Sigmoid colon (tissue), 7 donors: ENCODE results near the gene CDC5L. TPM values are rescaled to one million over a fixed set of nuclear protein-coding genes. Genes with fewer than 3 reads are reported as not detected.
"Not testable (repeated sequence)": the region's sequence is repeated elsewhere in the genome, so short reads cannot be mapped to it uniquely, and the experiment has no call there.

Source experiments
- DNase-seq: peaks from one replicate; pipeline ENCODE4 v3.0.0-alpha.2; 2019
- H3K27ac ChIP-seq, 4 donors: fragments of 200-600 bp; sonication (generic); one replicate each; pipeline ENCODE4 v1.5.1; 2016 to 2019; ENCODE audit warnings: mild to moderate bottlenecking in 1 of 4
- H3K27me3 ChIP-seq, 3 donors: fragments of 200-600 bp; sonication (generic); one replicate each; pipeline ENCODE4 v1.5.1; 2019; ENCODE audit warnings: mild to moderate bottlenecking in 1 of 3
- H3K36me3 ChIP-seq, 4 donors: fragments of 200-600 bp; sonication (generic); one replicate each; pipeline ENCODE4 v1.5.1; 2016 to 2019
- H3K4me1 ChIP-seq, 4 donors: fragments of 200-600 bp; sonication (generic); one replicate each; pipeline ENCODE4 v1.5.1; 2017 to 2019
- H3K4me3 ChIP-seq, 4 donors: fragments of 200-600 bp; sonication (generic); one replicate each; pipeline ENCODE4 v1.5.1; 2017 to 2019; ENCODE audit warnings: mild to moderate bottlenecking in 2 of 4, moderate library complexity in 1 of 4
- H3K9me3 ChIP-seq, 4 donors: fragments of 200-600 bp in 3 of 4; sonication (generic) in 3 of 4; one replicate each; pipeline versions ENCODE4 v1.5.1 to v1.6.1; 2013 to 2019
- EP300 ChIP-seq, 4 donors: sonication (generic); formaldehyde crosslinking; IDR thresholded peaks; one replicate each; pipeline ENCODE4 v1.6.1; 2017; ENCODE audit warnings: antibody characterized with exemption in 4 of 4
- POLR2A ChIP-seq, 2 donors: fragments of 450-650 bp; IDR thresholded peaks; one replicate each; pipeline ENCODE4 v1.6.1; 2016; ENCODE audit warnings: antibody characterized with exemption in 2 of 2, mild to moderate bottlenecking in 2 of 2, moderate library complexity in 2 of 2
- POLR2AphosphoS5 ChIP-seq, 4 donors: sonication (generic); formaldehyde crosslinking; IDR thresholded peaks; one replicate each; pipeline ENCODE4 v1.6.1; 2017; ENCODE audit warnings: antibody characterized with exemption in 4 of 4
- WGBS, 2 donors: extraction: QIAGEN DNeasy Blood & Tissue Kit; methylation state at CpG; one replicate each; pipeline ENCODE4 v1.1.7; 2013; 5-methylcytosine and 5-hydroxymethylcytosine counted together
- intact Hi-C: fragments of 100-400 bp; cut with DNase I; formaldehyde crosslinking; loops from one replicate; pipeline ENCODE4 v1.15.1; 2023
- polyA plus RNA-seq, 3 donors: library from polyadenylated mRNA; stranded (reverse); fragments of 200-250 nt; gene quantifications; one replicate each; pipeline ENCODE4 v1.2.3, GENCODE V29; 2013
- total RNA-seq, 4 donors: library from RNA; depleted of rRNA; stranded (reverse); fragments of >200 nt; gene quantifications; one replicate each; pipeline ENCODE4 v1.1.0, GENCODE V29; 2016
- TF ChIP-seq, protein P1 (sequence below), 4 experiments: fragments of 450-650 bp in 3 of 4; fragments of 200-600 bp in 1 of 4; IDR thresholded peaks; one replicate each; pipeline ENCODE4 v1.5.1; 2016 to 2019; ENCODE audit warnings: antibody characterized with exemption in 4 of 4, mild to moderate bottlenecking in 3 of 4, moderate library complexity in 2 of 4
- donor health status: healthy with polysubstance abuse.
- donor health status: Bipolar disorder and iron deficiency.
- donor health status: healthy.

Gene CDC5L
- total and polyA plus RNA-seq, 7 donors: 6.6 to 24.6 (median 18.0) TPM

DNA sequence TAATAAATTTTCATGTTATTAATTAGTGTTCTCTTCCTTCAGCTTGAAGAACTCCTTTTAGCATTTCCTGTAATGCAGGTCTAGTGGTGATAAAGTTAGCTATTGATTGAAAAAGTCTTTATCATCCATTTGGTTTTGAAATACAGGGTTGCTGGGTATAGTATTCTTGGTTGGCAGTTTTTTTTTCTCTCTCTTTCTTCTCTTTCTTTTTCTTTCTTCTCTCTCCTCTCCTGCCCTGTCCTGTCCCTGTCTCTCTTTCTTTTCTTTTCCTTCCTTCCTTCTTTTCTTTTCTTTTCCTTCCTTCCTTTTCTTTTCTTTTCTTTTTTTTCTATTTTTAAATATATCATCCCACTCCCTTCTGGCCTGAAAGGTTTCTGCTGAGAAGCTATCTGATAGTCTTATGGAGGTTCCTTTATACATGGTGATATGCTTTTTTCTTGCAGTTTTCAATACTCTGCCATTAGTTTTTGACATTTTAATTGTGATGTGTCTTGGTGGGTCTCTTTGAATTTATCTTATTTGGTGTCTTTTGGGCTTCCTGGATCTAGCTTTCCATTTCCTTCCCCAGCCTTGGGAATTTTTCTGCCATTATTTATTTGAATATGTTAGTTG is 55.4 kb downstream of the CDC5L start:
- intact Hi-C loops: no loop called here
- TF ChIP-seq, protein P1, sequence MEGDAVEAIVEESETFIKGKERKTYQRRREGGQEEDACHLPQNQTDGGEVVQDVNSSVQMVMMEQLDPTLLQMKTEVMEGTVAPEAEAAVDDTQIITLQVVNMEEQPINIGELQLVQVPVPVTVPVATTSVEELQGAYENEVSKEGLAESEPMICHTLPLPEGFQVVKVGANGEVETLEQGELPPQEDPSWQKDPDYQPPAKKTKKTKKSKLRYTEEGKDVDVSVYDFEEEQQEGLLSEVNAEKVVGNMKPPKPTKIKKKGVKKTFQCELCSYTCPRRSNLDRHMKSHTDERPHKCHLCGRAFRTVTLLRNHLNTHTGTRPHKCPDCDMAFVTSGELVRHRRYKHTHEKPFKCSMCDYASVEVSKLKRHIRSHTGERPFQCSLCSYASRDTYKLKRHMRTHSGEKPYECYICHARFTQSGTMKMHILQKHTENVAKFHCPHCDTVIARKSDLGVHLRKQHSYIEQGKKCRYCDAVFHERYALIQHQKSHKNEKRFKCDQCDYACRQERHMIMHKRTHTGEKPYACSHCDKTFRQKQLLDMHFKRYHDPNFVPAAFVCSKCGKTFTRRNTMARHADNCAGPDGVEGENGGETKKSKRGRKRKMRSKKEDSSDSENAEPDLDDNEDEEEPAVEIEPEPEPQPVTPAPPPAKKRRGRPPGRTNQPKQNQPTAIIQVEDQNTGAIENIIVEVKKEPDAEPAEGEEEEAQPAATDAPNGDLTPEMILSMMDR (IDR thresholded peaks at IDR 0.05): no peak
- TF ChIP-seq EP300 (IDR thresholded peaks at IDR 0.05) (no peak), POLR2A (IDR thresholded peaks at IDR 0.05) (no peak), POLR2AphosphoS5 (IDR thresholded peaks at IDR 0.05) (no peak)
- Histone ChIP-seq H3K36me3 (peaks cover 0 to 35% (median 16%) of the 10 kb centered on the region in 4 donors), H3K27ac (no peak overlapping the region), H3K27me3 (no peaks in the 10 kb centered on the region), H3K4me1 (no peaks in the 10 kb centered on the region), H3K4me3 (no peak overlapping the region), H3K9me3 (peaks cover 0 to 4% (median 0%) of the 10 kb centered on the region in 4 donors)
- no peak for DNase-seq

GRCh38 chr6:44444853-44445252 is 57.3 kb downstream of the CDC5L start:
- no peak for DNase-seq
- H3K4me1 ChIP-seq: no peaks in the 10 kb centered on the region
- peaks cover 0 to 4% (median 0%) of the 10 kb centered on the region in 4 donors for H3K9me3 ChIP-seq
- H3K27ac ChIP-seq: no peak overlapping the region
- WGBS, 2 donors: 79 to 96% methylated on average over 1 of the region's 1 CpG
- TF ChIP-seq POLR2A (IDR thresholded peaks at IDR 0.05) (no peak), POLR2AphosphoS5 (IDR thresholded peaks at IDR 0.05) (no peak), EP300 (IDR thresholded peaks at IDR 0.05) (no peak)
- TF ChIP-seq, protein P1 (IDR thresholded peaks at IDR 0.05): no peak
- no peaks in the 10 kb centered on the region for H3K27me3 ChIP-seq
- intact Hi-C loops: no loop called here
- no peak overlapping the region for H3K4me3 ChIP-seq
- peaks cover 0 to 48% (median 19%) of the 10 kb centered on the region in 4 donors for H3K36me3 ChIP-seq

DNA sequence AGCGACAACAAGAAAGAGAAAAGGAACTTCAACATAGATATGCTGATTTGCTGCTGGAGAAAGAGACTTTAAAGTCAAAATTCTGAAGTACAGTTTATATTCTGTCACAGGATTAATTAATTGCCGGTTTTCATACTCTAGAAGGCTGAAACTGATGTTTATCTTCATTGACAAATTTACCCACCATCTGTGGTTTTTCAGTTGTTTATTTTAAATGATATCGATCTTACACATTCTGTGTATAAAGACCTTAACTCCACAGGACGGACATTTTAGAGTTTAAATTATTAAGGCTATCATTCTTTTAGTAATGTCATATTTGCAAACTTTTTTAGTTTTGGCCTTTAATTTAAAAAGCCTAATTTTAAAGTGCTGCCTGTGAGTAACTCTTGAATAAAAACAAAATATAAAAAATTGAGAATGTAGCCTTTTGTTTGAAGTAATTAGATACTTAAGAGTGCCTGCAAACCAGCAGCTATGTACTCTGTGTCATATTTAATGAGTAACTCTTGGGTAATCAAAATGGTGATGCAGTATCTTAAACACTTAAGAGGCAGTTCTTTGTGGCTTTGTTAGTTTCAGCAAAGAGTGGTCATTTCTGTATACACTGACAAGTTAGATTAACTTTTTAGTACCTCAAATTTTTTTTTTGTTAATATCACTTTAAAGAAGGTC is 59.3 kb downstream of the CDC5L start:
- intact Hi-C loops: no loop called here
- H3K9me3 ChIP-seq: peaks cover 0 to 4% (median 0%) of the 10 kb centered on the region in 4 donors
- no peak overlapping the region for H3K4me3 ChIP-seq
- no peak for DNase-seq
- peaks cover 0 to 2% (median 0%) of the 10 kb centered on the region in 4 donors for H3K4me1 ChIP-seq
- WGBS, 2 donors: 78 to 81% methylated on average over 4 of the region's 4 CpGs
- no peaks in the 10 kb centered on the region for H3K27me3 ChIP-seq
- H3K27ac ChIP-seq: no peak overlapping the region
- TF ChIP-seq EP300 (IDR thresholded peaks at IDR 0.05) (no peak), POLR2A (IDR thresholded peaks at IDR 0.05) (no peak), POLR2AphosphoS5 (IDR thresholded peaks at IDR 0.05) (no peak)
- TF ChIP-seq, protein P1 (IDR thresholded peaks at IDR 0.05): no peak
- H3K36me3 ChIP-seq: peaks cover 0 to 54% (median 19%) of the 10 kb centered on the region in 4 donors

GRCh38 chr6:44449181-44449580 is 61.7 kb downstream of the CDC5L start:
- H3K27ac ChIP-seq, intact Hi-C loops, H3K4me3 ChIP-seq, H3K9me3 ChIP-seq, H3K27me3 ChIP-seq, DNase-seq: not testable (repeated sequence)
- WGBS, 2 donors: 80 to 91% methylated on average over 2 of the region's 2 CpGs
- Histone ChIP-seq H3K36me3 (peaks cover 0 to 53% (median 18%) of the 10 kb centered on the region in 4 donors), H3K4me1 (peaks cover 0 to 11% (median 2%) of the 10 kb centered on the region in 4 donors)

GRCh38 chr6:44451803-44452695 is 64.5 kb downstream of the CDC5L start:
- no peaks in the 10 kb centered on the region for H3K27me3 ChIP-seq
- 87 to 93% methylated on average over 11 of the region's 11 CpGs for WGBS, 2 donors
- no peak overlapping the region for H3K4me3 ChIP-seq
- no peak for DNase-seq
- peaks cover 0 to 11% (median 8%) of the 10 kb centered on the region in 4 donors for H3K4me1 ChIP-seq
- H3K36me3 ChIP-seq: peaks cover 0 to 32% (median 9%) of the 10 kb centered on the region in 4 donors
- no peak overlapping the region for H3K27ac ChIP-seq
- TF ChIP-seq POLR2AphosphoS5 (IDR thresholded peaks at IDR 0.05) (no peak), EP300 (IDR thresholded peaks at IDR 0.05) (no peak), POLR2A (IDR thresholded peaks at IDR 0.05) (no peak)
- TF ChIP-seq, protein P1 (IDR thresholded peaks at IDR 0.05): no peak
- intact Hi-C loops: no loop called here
- H3K9me3 ChIP-seq: no peaks in the 10 kb centered on the region
